Upper lobe of left lung (tissue), 4 donors: ENCODE measurements around the gene SPTLC3.

ENCODE experiments used
- CTCF ChIP-seq, 6 experiments: fragments of 450-650 bp in 4 of 6; fragments of 200-600 bp in 2 of 6; sonication (generic) in 2 of 6; IDR thresholded peaks; one replicate each; pipeline ENCODE4 v1.5.1; 2016 to 2019; ENCODE audit warnings: antibody characterized with exemption in 6 of 6
- POLR2A ChIP-seq, 4 donors: fragments of 450-650 bp; IDR thresholded peaks; one replicate each; pipeline ENCODE4 v1.5.1; 2016 to 2017; ENCODE audit warnings: antibody characterized with exemption in 4 of 4, mild to moderate bottlenecking in 2 of 4
- POLR2AphosphoS5 ChIP-seq, 2 donors: sonication (generic); formaldehyde crosslinking; IDR thresholded peaks; one replicate each; pipeline ENCODE4 v1.5.1; 2017; ENCODE audit warnings: antibody characterized with exemption in 2 of 2

GRCh38 chr20:13159889-13160288 lies 151.1 kb downstream of the SPTLC3 start:
- TF ChIP-seq POLR2AphosphoS5 (IDR thresholded peaks at IDR 0.05): no peak
- TF ChIP-seq CTCF (IDR thresholded peaks at IDR 0.05): no peak
- TF ChIP-seq POLR2A (IDR thresholded peaks at IDR 0.05): no peak
